DOHH2 (cell line): Measurements from ENCODE around the gene TEX264.

Source experiments
- CTCF ChIP-seq: fragments of 200-600 bp; sonication (generic); IDR thresholded peaks from one replicate; pipeline ENCODE4 v1.5.1; 2014; ENCODE audit warnings: antibody characterized with exemption, mild to moderate bottlenecking, low read depth, low read length; ENCODE audit not compliant: poor library complexity, severe bottlenecking
- EZH2phosphoT487 ChIP-seq: fragments of 200-600 bp; sonication (generic); IDR thresholded peaks from 2 replicates; pipeline ENCODE4 v1.6.1; 2017; ENCODE audit warnings: borderline replicate concordance, mild to moderate bottlenecking, antibody characterized with exemption, low read length, moderate library complexity, mixed read lengths

- TF ChIP-seq CTCF (no peak), EZH2phosphoT487 (no peak)
Measured at GRCh38 chr3:51662456-51662855, 8.6 kb upstream of the TEX264 start.
